ENCODE measurements around the gene PDLIM1.

The PDLIM1 gene

DNA sequence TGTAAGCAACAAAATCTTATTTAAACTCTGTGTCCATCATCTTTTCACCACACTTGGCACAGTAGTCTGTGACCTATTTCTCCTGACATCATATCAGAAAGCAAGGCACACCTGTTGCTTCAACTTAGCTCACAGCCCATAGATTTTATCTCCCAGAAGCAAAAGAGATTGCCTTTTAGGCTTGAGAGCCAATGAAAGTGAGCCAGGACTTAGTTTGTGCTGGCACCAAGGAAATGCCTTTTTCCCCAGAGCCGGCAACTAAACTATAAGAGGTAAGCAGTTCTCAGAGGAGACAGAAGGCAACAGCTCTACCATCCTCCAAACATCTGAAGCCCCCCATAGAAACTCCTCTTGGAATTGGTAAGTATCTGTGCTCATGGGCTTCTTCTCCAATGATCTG, 96.9 kb downstream of the PDLIM1 start, which contains the start of gene ACSM6:
TSS of gene ACSM6 (plus strand) at position 295 of the 400 bp plus-strand sequence. CDS start 248 bp downstream, outside the sequence.
- Histone ChIP-seq H3K9ac (ENCODE audit: insufficient read length, low read depth) (no peak within 1 kb of the TSS), H3K27me3 (ENCODE audit: insufficient read depth, insufficient read length) (no peaks in the 10 kb centered on the region), H3K36me3 (ENCODE audit: insufficient read depth, insufficient read length, low read length) (no peaks in the 10 kb centered on the region), H3K9me3 (ENCODE audit: insufficient read depth, low read length) (no peaks in the 10 kb centered on the region), H3K4me3 (ENCODE audit: insufficient read length, low read depth) (no peak within 1 kb of the TSS), H3K4me1 (ENCODE audit: insufficient read depth, insufficient read length) (no peaks in the 10 kb centered on the region)
- DNase-seq (ENCODE audit: low read depth, low spot score) = no peak
- TF ChIP-seq SUZ12 (IDR thresholded peaks at IDR 0.05; ENCODE audit: extremely low read depth, insufficient read depth, insufficient read length) (no peak), YY1 (IDR thresholded peaks at IDR 0.05; ENCODE audit: insufficient read depth, insufficient read length) (no peak), ZNF274 (IDR thresholded peaks at IDR 0.05; ENCODE audit: low read depth, low read length) (no peak)

DNA sequence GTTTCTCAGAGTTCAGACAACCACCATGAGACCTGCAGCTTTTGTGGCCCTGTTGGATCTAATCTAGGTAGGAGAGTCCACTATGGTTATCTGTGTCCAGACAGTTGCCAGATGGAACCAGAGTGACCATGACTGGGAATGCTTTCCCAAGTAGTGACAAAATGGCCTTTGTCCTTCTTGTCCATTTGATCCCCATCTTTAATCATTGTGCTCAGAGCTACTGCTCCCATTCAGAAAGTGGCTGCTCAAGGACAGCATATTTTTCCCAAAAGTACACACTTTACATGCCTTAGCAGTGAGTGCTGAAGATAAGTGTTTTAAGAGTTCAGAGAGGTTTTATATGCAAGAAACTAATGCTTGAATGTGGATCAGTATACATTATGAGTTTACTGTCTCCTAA, 102.2 kb downstream of the PDLIM1 start:
- no peaks in the 10 kb centered on the region for H3K4me1 ChIP-seq (ENCODE audit: insufficient read depth, insufficient read length)
- DNase-seq (ENCODE audit: low read depth, low spot score) = no peak
- no peak overlapping the region for H3K4me3 ChIP-seq (ENCODE audit: insufficient read length, low read depth)
- H3K27me3 ChIP-seq (ENCODE audit: insufficient read depth, insufficient read length) = peaks cover 3% of the 10 kb centered on the region
- no peak overlapping the region for H3K9ac ChIP-seq (ENCODE audit: insufficient read length, low read depth)
- no peak for TF ChIP-seq ZNF274 (IDR thresholded peaks at IDR 0.05; ENCODE audit: low read depth, low read length)
- no peak for TF ChIP-seq YY1 (IDR thresholded peaks at IDR 0.05; ENCODE audit: insufficient read depth, insufficient read length)
- H3K36me3 ChIP-seq (ENCODE audit: insufficient read depth, insufficient read length, low read length) = no peaks in the 10 kb centered on the region
- no peaks in the 10 kb centered on the region for H3K9me3 ChIP-seq (ENCODE audit: insufficient read depth, low read length)

DNA sequence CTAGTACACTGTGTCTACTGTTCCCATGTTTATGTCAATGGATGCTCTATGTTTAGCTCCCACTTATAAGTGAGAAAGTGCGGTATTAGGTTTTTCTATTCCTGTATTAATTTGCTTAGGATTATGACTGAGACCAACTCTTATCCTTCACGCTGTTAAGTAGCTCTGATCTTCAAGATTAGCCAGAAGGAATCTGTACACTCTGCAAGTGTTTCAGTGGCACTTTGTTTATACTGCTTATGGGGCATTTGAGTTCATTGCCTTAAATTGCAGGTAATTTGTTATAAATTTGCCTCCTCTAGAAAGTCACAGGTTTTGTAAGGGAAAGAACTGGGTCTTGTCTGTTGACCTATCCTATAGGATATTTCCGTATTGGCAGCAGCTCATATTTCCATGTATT, 103.2 kb downstream of the PDLIM1 start:
- peaks cover 3% of the 10 kb centered on the region for H3K27me3 ChIP-seq (ENCODE audit: insufficient read depth, insufficient read length)
- no peak overlapping the region for H3K9ac ChIP-seq (ENCODE audit: insufficient read length, low read depth)
- no peak for DNase-seq (ENCODE audit: low read depth, low spot score)
- TF ChIP-seq SUZ12 (IDR thresholded peaks at IDR 0.05; ENCODE audit: extremely low read depth, insufficient read depth, insufficient read length) (no peak), ZNF274 (IDR thresholded peaks at IDR 0.05; ENCODE audit: low read depth, low read length) (no peak), YY1 (IDR thresholded peaks at IDR 0.05; ENCODE audit: insufficient read depth, insufficient read length) (no peak)
- no peaks in the 10 kb centered on the region for H3K9me3 ChIP-seq (ENCODE audit: insufficient read depth, low read length)
- H3K4me1 ChIP-seq (ENCODE audit: insufficient read depth, insufficient read length) = no peaks in the 10 kb centered on the region
- H3K36me3 ChIP-seq (ENCODE audit: insufficient read depth, insufficient read length, low read length) = no peaks in the 10 kb centered on the region
- H3K4me3 ChIP-seq (ENCODE audit: insufficient read length, low read depth) = no peak overlapping the region

Measured in NT2/D1 (cell line).